GM19468 (cell line): ENCODE data around the gene RER1.

ENCODE experiments used
- ATAC-seq: cut with Tn5 transposase; IDR thresholded peaks from one replicate; pipeline ENCODE4 v1.9.1; 2021; ENCODE audit warnings: mild to moderate bottlenecking, moderate library complexity, moderate number of reproducible peaks; ENCODE audit not compliant: unreplicated experiment; ENCODE audit errors: extremely low read depth

The RER1 gene

DNA sequence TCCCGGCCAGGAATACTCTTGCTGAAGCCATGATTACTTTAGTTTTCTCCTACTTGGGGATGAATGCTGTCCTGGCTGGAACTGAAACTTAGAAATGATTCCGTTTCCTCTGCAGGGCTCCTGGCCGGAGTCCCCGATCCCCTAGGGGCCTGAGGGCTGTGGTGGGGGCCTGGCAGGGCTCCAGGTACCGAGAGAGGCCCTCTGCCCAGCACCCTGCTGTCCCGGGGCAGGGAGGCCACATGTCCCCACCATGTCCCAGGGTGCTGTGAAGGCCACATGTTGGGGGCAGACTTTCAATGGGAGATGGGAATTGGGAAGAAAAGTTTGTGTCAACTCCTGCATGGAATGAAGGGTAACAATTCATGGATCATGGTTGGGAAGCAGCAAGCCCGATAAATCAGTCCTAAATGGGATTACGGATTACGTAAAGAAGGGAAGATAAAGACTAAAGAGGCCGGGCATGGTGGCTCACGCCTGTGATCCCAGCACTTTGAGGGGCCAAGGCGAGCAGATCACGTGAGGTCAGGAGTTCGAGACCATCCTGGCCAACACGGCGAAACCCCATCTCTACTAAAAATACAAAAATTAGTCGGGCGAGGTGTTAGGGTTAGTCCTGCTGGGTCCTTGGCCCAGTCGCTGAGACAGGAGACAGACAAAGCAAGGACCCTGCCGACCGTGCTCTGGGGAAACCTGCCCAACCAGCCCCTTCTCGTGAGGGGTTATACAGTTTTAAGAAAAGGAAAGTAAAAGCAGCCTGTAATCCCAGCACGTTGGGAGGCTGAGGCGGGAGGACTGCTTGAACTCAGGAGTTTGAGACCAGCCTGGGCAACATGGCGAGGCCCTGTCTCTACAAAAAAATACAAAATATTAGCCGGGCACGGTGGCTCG, 37.8 kb upstream of the RER1 start:
- no peak for ATAC-seq

GRCh38 chr1:2354511-2355372, 36.9 kb upstream of the RER1 start:
- ATAC-seq: no peak

- ATAC-seq: no peak
Measured at GRCh38 chr1:2355373-2356261, 36.0 kb upstream of the RER1 start.

- ATAC-seq: no peak
Measured at GRCh38 chr1:2356401-2356800, 35.2 kb upstream of the RER1 start.

GRCh38 chr1:2356911-2357845, 34.5 kb upstream of the RER1 start:
- ATAC-seq: no peak

DNA sequence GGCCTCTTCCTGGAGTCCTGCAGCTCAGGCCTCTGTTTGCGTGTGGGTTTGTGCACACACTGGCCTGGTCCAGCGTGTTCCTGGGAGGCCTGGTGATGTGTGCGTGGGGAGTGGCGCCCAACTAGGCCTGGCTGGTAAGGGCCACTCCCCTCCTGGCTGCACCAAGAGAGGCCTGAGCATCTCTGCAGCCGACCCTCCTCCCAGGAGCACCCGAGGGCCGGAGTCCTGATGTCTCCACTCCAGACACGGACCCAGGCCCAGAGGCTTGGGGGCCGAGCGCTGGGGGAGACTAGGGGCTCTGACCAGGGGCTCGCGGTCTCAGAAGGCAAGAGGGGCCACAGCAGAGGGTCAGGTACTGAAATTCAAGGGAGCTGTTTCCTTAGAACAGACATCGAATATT, 33.6 kb upstream of the RER1 start:
- ATAC-seq: no peak

GRCh38 chr1:2358651-2359640, 32.7 kb upstream of the RER1 start:
- ATAC-seq: no peak

GRCh38 chr1:2360588-2361364, 30.9 kb upstream of the RER1 start:
- ATAC-seq: no peak

DNA sequence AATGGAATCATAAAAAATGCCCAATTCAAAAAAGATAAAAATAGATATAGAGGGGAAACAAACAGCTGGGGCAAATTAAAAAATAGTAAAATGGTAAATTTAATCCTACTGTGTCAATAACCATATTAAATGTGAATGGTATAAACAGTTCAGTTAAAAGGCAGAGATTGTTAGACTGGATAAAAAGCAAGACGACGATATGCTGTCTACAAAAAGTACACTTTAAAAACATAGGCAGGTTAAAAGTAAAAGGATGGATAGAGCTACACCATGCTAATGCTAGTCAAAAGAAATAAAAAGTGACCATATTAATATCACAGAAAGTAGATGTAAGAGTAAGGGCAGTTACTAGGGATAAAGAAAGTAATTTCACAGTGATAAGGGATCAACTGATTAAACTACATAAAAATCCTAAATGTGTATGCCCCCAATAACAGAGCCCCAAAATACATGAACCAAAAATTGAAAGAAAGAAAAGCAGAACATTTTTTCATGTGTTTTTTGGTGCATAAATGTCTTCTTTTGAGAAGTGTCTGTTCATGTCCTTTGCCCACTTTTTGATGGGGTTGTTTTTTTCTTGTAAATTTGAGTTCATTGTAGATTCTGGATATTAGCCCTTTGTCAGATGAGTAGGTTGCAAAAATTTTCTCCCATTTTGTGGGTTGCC, 27.7 kb upstream of the RER1 start:
- no peak for ATAC-seq

- ATAC-seq: no peak
Measured at GRCh38 chr1:2368053-2368744, 23.4 kb upstream of the RER1 start.

DNA sequence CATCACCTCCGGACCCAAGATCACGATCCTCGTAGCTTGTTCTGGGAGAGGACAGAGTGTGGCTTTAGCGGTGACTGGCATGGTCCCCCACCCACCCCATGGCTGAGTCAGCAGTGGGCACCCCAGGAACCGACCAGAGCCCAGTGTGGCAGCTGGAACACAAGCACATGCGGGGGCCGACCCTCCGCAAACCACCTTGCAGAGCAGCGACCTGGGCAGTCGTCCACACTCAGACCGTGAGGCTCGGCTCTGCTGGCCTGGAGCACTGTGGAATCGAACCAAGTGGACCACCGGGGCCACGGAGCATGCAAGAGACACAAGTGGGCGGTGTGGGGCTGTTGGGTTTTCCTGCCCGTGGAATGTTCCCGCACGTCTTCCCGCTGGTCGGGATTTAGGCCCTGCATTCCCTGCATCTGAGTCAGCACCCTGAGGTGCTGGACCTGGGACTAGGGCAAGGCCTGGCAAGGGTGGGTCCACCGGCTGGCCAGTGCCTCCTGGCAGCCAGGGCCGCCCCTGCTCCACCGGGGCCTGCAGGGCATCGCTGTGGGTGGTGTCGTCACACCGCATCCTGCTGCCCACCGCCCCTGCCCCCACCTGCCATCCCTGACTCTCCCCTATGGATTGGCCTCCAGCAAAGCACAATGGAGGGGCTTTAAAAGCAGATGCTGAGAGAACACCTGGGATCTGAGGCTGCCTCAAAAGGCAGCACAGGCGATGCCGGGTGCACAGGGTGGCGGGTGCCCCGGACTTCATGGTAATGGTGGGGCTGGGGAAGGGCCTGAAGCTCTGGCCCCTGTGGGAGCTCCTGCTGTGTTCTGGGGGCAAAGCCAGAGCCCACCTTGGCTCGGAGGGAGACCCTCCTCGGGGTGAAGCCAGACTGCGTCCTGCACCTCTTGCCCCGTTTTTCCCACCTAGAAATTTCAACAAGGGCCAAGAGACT, 18.8 kb upstream of the RER1 start:
- ATAC-seq: no peak

DNA sequence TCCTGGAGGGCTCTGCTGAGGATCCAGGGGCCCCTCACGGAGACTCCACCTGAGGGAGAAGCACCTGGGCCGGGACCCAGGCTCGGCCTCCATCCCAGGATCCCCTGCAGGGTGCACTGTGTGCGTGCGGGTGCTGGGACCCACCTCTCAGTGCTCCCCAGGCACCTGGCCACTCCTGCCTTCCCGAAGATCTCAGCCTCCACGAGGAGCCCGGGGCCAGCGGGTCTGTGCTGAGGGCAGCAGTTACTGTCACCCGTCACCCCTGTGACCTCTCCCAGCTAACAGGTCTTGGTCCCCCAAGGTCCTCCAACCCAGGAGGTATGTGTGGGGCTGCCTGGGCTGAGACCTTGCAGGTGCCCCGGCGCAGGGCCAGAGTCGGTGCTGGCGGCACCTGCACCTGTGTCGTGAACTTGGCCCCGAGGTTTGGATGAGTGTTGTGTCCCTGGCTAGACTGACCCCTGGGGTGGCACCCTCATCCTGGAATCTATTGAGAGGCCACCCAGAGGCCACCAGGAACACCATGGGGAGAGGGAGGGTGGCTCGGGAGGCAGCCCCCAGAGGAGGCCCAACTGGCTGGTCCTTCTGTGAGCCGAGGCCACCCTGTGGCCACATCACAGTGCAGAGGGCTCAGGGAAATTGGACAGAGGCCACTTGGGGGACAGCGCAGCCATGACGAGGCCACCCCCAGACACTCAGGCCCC, 17.9 kb upstream of the RER1 start:
- ATAC-seq: no peak

DNA sequence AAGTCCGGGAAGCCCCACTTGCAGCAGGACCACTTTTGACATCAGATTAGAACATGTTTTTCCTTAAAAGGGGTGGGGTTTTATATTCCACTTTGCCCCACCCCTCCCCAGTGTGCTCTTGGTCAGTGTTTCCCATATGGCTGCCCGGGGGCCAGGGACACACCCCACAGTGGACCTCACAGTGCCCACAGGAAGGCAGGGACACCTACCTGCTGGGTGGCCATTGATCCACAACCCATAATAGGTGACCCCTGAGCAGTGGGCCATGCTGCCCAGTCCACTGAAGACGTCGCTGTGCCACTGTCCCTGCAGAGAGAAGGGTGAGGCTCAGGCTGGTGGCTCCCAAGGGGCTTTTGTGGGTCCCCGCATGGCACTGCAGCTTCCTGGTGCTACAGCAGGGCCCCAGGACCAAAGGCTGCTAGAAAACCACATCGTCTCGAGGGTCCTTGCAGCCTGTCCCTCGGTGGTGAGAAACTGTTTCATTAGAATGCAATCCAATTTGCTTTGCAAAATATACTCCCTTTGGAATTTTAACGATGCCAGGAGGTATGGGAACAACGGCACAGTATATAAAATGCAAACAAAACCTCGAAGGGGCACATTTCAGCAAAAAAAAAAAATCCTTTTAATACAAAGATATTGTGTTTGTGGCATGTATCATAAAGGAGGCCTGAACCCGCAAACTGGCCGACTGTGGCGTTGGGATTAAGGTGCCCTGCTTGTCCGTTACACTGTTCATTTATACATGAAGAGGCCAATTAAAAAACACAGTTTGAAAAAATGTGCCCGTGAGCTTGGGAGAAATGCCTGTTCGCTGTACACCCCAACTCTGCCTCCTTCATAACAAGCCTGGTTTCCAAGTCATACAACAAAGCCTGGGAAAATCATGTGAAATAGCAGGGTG, 17.1 kb upstream of the RER1 start:
- ATAC-seq: no peak
